ENCODE measurements around the gene SELPLG.

SELPLG gene

DNA sequence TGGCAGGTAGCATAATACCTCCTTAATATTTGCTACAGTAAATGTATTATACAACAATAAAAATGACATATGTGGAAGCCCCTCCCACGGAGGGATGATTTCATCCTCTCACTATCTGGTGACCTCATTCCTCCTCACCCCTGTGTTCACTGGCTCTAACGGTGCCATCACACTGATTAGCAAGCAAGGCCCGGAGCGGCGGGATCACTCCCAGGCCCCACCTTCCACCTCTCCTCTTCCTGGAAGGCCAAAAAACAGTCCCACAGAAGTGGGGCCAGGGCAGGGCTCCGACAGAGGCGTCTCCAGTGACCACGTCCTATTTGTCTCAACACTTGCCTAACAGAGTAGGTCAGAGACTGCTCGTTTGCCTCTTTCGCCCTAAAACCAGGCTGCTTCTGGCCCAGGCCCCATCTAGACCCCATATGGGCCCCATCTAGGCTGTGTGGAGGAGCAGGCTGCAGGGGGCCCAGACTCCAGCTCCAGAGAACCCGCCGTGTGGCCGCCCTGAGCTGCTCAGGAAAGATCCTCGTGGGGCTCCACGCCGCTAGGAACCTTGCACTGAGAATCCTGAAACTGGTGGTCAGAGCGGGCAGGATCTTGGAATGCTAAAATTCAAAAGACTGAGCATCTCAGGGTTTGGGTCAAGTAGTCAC is 3.7 kb downstream of the SELPLG start:
- Histone ChIP-seq H3K4me3 (ENCODE audit: low read length) (peak overlapping the region; percentile 62), H3K4me1 (ENCODE audit: low read length) (peaks cover 67% of the 10 kb centered on the region), H3K9me2 (replicated peaks; ENCODE audit: insufficient read depth, low read length) (no peaks in the 10 kb centered on the region), H3K27me3 (replicated peaks; ENCODE audit: insufficient read depth, low read length) (no peaks in the 10 kb centered on the region), H3K4me2 (ENCODE audit: low read depth, low read length) (peak overlapping the region; percentile 96), H3K9ac (ENCODE audit: low read length) (peak overlapping the region; percentile 99), H3K79me2 (ENCODE audit: low read length) (peaks cover 87% of the 10 kb centered on the region), H3F3A (ENCODE audit: insufficient read depth, low read length) (peaks cover 83% of the 10 kb centered on the region), H3K9me3 (replicated peaks; ENCODE audit: insufficient read depth, low read length) (no peaks in the 10 kb centered on the region), H4K20me1 (ENCODE audit: insufficient read depth, low read length) (no peaks in the 10 kb centered on the region), H2AFZ (ENCODE audit: low read length) (no peak overlapping the region), H3K36me3 (replicated peaks; ENCODE audit: insufficient read depth, low read length) (no peaks in the 10 kb centered on the region), H3K27ac (ENCODE audit: low read length) (peak overlapping the region; percentile 99)
- peak; percentile 44 for DNase-seq
- TF ChIP-seq EZH2phosphoT487 (IDR thresholded peaks at IDR 0.05; ENCODE audit: low read length) (no peak), EZH2 (optimal IDR thresholded peaks at IDR 0.05; ENCODE audit: low read depth, low read length) (no peak)
- TF ChIP-seq, protein P1, sequence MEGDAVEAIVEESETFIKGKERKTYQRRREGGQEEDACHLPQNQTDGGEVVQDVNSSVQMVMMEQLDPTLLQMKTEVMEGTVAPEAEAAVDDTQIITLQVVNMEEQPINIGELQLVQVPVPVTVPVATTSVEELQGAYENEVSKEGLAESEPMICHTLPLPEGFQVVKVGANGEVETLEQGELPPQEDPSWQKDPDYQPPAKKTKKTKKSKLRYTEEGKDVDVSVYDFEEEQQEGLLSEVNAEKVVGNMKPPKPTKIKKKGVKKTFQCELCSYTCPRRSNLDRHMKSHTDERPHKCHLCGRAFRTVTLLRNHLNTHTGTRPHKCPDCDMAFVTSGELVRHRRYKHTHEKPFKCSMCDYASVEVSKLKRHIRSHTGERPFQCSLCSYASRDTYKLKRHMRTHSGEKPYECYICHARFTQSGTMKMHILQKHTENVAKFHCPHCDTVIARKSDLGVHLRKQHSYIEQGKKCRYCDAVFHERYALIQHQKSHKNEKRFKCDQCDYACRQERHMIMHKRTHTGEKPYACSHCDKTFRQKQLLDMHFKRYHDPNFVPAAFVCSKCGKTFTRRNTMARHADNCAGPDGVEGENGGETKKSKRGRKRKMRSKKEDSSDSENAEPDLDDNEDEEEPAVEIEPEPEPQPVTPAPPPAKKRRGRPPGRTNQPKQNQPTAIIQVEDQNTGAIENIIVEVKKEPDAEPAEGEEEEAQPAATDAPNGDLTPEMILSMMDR (IDR thresholded peaks at IDR 0.05; ENCODE audit: low read length): no peak

DNA sequence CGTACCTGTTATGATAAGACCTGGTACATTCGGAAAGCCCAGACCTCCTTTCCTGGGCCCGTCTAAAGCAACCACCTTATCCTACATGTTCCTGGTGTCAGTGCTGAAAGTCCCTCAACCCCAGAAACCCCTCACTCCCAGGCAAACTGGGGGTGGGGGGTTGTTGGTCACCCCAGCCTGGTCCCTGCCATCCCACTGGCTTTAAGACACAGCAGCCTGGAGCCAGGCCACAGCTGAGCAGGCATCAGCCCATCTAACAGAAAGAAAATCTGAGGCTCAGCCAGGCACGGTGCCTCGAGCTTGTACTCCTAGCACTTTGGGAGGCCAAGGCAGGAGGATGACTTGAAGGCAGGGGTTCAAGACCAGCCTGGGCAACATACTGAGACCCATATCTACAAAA is 4.5 kb downstream of the SELPLG start:
- H3K27ac ChIP-seq (ENCODE audit: low read length): peak overlapping the region; percentile 99
- TF ChIP-seq, protein P1 (IDR thresholded peaks at IDR 0.05; ENCODE audit: low read length): no peak
- TF ChIP-seq EZH2phosphoT487 (IDR thresholded peaks at IDR 0.05; ENCODE audit: low read length) (no peak), EZH2 (optimal IDR thresholded peaks at IDR 0.05; ENCODE audit: low read depth, low read length) (no peak)
- peaks cover 95% of the 10 kb centered on the region for H3K79me2 ChIP-seq (ENCODE audit: low read length)
- H3K4me2 ChIP-seq (ENCODE audit: low read depth, low read length): peak overlapping the region; percentile 96
- H3K9me3 ChIP-seq (replicated peaks; ENCODE audit: insufficient read depth, low read length): no peaks in the 10 kb centered on the region
- H3K9me2 ChIP-seq (replicated peaks; ENCODE audit: insufficient read depth, low read length): no peaks in the 10 kb centered on the region
- peak overlapping the region; percentile 99 for H3K9ac ChIP-seq (ENCODE audit: low read length)
- DNase-seq: no peak
- H3K4me1 ChIP-seq (ENCODE audit: low read length): peaks cover 66% of the 10 kb centered on the region
- H3K36me3 ChIP-seq (replicated peaks; ENCODE audit: insufficient read depth, low read length): no peaks in the 10 kb centered on the region
- peak overlapping the region; percentile 62 for H3K4me3 ChIP-seq (ENCODE audit: low read length)
- H3F3A ChIP-seq (ENCODE audit: insufficient read depth, low read length): peaks cover 75% of the 10 kb centered on the region
- no peaks in the 10 kb centered on the region; the same call in 1 of the 2 replicates for H4K20me1 ChIP-seq (ENCODE audit: insufficient read depth, low read length)
- H2AFZ ChIP-seq (ENCODE audit: low read length): no peak overlapping the region
- no peaks in the 10 kb centered on the region for H3K27me3 ChIP-seq (replicated peaks; ENCODE audit: insufficient read depth, low read length)

DNA sequence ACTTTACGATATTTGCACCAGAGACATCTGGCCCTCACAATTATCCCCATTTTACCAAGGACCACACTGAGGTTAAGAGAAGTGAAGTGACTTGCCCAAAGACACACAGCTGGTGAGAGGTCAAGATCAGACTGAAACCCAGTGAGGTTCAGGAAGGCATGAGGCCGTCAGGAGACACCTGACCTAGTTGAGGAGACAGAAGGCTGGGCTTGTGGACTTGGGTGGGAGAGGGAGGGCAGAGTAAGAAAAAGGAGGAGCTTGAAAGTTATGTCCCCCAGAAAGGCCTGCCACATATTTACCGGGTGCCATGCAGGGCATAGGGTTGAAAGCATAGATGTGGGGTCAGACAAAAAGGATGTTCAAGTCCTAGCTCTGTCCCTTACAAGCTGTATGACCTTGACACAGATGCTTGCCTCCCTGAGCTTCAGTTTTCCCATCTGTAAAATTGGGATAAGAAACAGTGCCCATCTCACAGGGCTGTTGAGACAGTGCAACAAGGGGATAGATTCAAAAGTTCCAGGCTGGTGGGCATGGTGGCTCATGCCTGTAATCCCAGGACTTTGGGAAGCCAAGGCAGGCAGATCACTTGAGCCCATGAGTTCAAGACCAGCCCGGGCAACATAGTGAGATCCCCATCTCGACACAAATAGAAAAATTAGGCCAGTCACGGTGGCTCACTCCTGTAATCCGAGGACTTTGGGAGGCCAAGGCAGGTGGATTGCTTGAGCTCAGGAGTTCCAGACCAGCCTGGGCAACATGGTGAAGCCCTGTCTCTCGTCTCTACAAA is 6.4 kb downstream of the SELPLG start:
- Histone ChIP-seq H2AFZ (ENCODE audit: low read length) (no peak overlapping the region), H3K9me2 (replicated peaks; ENCODE audit: insufficient read depth, low read length) (no peaks in the 10 kb centered on the region), H3K9me3 (replicated peaks; ENCODE audit: insufficient read depth, low read length) (no peaks in the 10 kb centered on the region), H3F3A (ENCODE audit: insufficient read depth, low read length) (peaks cover 57% of the 10 kb centered on the region), H3K36me3 (replicated peaks; ENCODE audit: insufficient read depth, low read length) (peaks cover 6% of the 10 kb centered on the region; the same call in 1 of the 2 replicates), H3K4me1 (ENCODE audit: low read length) (peaks cover 71% of the 10 kb centered on the region), H3K4me2 (ENCODE audit: low read depth, low read length) (peak overlapping the region; percentile 96), H3K9ac (ENCODE audit: low read length) (peak overlapping the region; percentile 99; the same call in 1 of the 2 replicates), H3K4me3 (ENCODE audit: low read length) (no peak overlapping the region), H4K20me1 (ENCODE audit: insufficient read depth, low read length) (peaks cover 4% of the 10 kb centered on the region; the same call in 1 of the 2 replicates), H3K27ac (ENCODE audit: low read length) (peak overlapping the region; percentile 99), H3K79me2 (ENCODE audit: low read length) (peaks cover 100% of the 10 kb centered on the region), H3K27me3 (replicated peaks; ENCODE audit: insufficient read depth, low read length) (no peaks in the 10 kb centered on the region)
- DNase-seq: peak; percentile 69
- TF ChIP-seq, protein P1 (IDR thresholded peaks at IDR 0.05; ENCODE audit: low read length): no peak
- TF ChIP-seq EZH2phosphoT487 (IDR thresholded peaks at IDR 0.05; ENCODE audit: low read length) (no peak), EZH2 (optimal IDR thresholded peaks at IDR 0.05; ENCODE audit: low read depth, low read length) (no peak)
